HG03520 (cell line): ENCODE results near the gene SMARCB1.

ENCODE experiments used
- ATAC-seq: cut with Tn5 transposase; IDR thresholded peaks from one replicate; pipeline ENCODE4 v1.9.1; 2021; ENCODE audit warnings: mild to moderate bottlenecking, moderate library complexity; ENCODE audit not compliant: unreplicated experiment

The SMARCB1 gene

GRCh38 chr22:23760056-23760455, 26.7 kb upstream of the SMARCB1 start:
- ATAC-seq: no peak

GRCh38 chr22:23762842-23763578, 23.8 kb upstream of the SMARCB1 start, which contains the start of gene C22orf15:
C22orf15 (plus strand) TSS chr22:23762990; CDS start chr22:23763307, 317 bp downstream.
- ATAC-seq: no peak

- ATAC-seq: no peak
Measured at GRCh38 chr22:23763579-23763945, 23.2 kb upstream of the SMARCB1 start.

GRCh38 chr22:23763954-23764353, 22.8 kb upstream of the SMARCB1 start:
- ATAC-seq: no peak

- ATAC-seq: no peak
Measured at GRCh38 chr22:23764899-23765881, 21.6 kb upstream of the SMARCB1 start.

GRCh38 chr22:23767303-23767672, 19.5 kb upstream of the SMARCB1 start:
- ATAC-seq: no peak

- no peak for ATAC-seq
Measured at GRCh38 chr22:23767673-23768548, 18.9 kb upstream of the SMARCB1 start, which contains the start of gene CHCHD10. CHCHD10 (minus strand) TSS chr22:23767972; CDS start chr22:23767874, 98 bp downstream.

GRCh38 chr22:23769321-23769965, 17.3 kb upstream of the SMARCB1 start:
- no peak for ATAC-seq

- ATAC-seq: no peak
Measured at GRCh38 chr22:23772315-23772648, 14.5 kb upstream of the SMARCB1 start.

GRCh38 chr22:23772649-23773473, 13.9 kb upstream of the SMARCB1 start, which contains the start of gene MMP11:
MMP11 (plus strand) TSS chr22:23772849; CDS start chr22:23772871, 22 bp downstream.
- ATAC-seq: no peak

GRCh38 chr22:23773483-23774113, 13.2 kb upstream of the SMARCB1 start:
- ATAC-seq: no peak

- no peak for ATAC-seq
Measured at GRCh38 chr22:23774114-23774921, 12.4 kb upstream of the SMARCB1 start.

- ATAC-seq: no peak
Measured at GRCh38 chr22:23774922-23775436, 11.8 kb upstream of the SMARCB1 start.

GRCh38 chr22:23775779-23776375, 10.9 kb upstream of the SMARCB1 start:
- ATAC-seq: no peak

- ATAC-seq: no peak
Measured at GRCh38 chr22:23777776-23778576, 8.8 kb upstream of the SMARCB1 start.

GRCh38 chr22:23778577-23778900, 8.2 kb upstream of the SMARCB1 start:
- no peak for ATAC-seq

GRCh38 chr22:23779083-23779482, 7.7 kb upstream of the SMARCB1 start:
- ATAC-seq: no peak
